K562 (cell line): ENCODE results near the gene ACAA2. TPM values are rescaled to one million over a fixed set of nuclear protein-coding genes. Genes with fewer than 3 reads are reported as not detected.

Source experiments
- BRCA1 ChIP-seq, 2 experiments: fragments of 450-650 bp in 1 of 2; sonication (generic) in 1 of 2; formaldehyde crosslinking in 1 of 2; IDR thresholded peaks; 2 replicates each; pipeline versions ENCODE4 v1.5.0 to v1.6.1; 2017 to 2020; ENCODE audit warnings: mild to moderate bottlenecking in 1 of 2, missing genetic modification reagents in 1 of 2
- FOSL1 ChIP-seq: fragments of 200-800 bp; sonication (Bioruptor generic); conservative IDR thresholded peaks from 2 replicates; pipeline ENCODE4 v1.6.1; 2016; ENCODE audit warnings: missing genetic modification characterization, missing compliant biosample characterization
- JUND ChIP-seq, 2 experiments: IDR thresholded peaks; 2 replicates in 1 of 2; 3 replicates in 1 of 2; pipeline ENCODE4 v1.6.1; 2011; ENCODE audit warnings: borderline replicate concordance in 2 of 2, low read depth in 2 of 2, low read length in 2 of 2, improper control_type of control experiment in 1 of 2, missing biosample characterization in 1 of 2, missing genetic modification characterization in 1 of 2, missing genetic modification reagents in 1 of 2
- KLF1 ChIP-seq: fragments of 450-650 bp; IDR thresholded peaks from 2 replicates; pipeline ENCODE4 v1.6.1; 2016; ENCODE audit warnings: missing genetic modification characterization, missing compliant biosample characterization
- NCOR1 ChIP-seq: fragments of 450-650 bp; IDR thresholded peaks from 2 replicates; pipeline ENCODE4 v1.6.1; 2016; ENCODE audit warnings: mild to moderate bottlenecking, moderate library complexity
- POLR2B ChIP-seq: fragments of 450-650 bp; IDR thresholded peaks from 2 replicates; pipeline ENCODE4 v1.6.1; 2018; ENCODE audit warnings: low read depth; ENCODE audit not compliant: partially characterized antibody
- TRIM24 ChIP-seq, 2 experiments: fragments of 450-650 bp; IDR thresholded peaks; 2 replicates each; pipeline ENCODE4 v1.6.1; 2016
- ZBTB17 ChIP-seq: fragments of 450-650 bp; formaldehyde crosslinking; IDR thresholded peaks from 2 replicates; pipeline ENCODE4 v1.4.0; 2020; ENCODE audit warnings: mild to moderate bottlenecking
- ZFX ChIP-seq: sonication (generic); formaldehyde crosslinking; IDR thresholded peaks from 2 replicates; pipeline ENCODE4 v1.8.0; 2022; ENCODE audit warnings: mild to moderate bottlenecking, missing genetic modification reagents, moderate library complexity
- polyA plus RNA-seq, 8 experiments: library from polyadenylated mRNA; depleted of rRNA in 4 of 8; stranded (reverse) in 5 of 8; unstranded in 3 of 8; fragments of >200 nt; fragmentation: Nextera tagmentation in 2 of 8; fragmentation: Illumina TruSeq in 1 of 8; extraction: Ambion mirVana in 2 of 8; extraction: Trizol in 1 of 8; gene quantifications; 2 replicates each; pipeline versions ENCODE4 v1.2.1 to v1.2.3, GENCODE V29; 2011 to 2014; ENCODE audit warnings: inconsistent platforms in 1 of 8, missing spikeins in 1 of 8
- total RNA-seq, 7 experiments: library from RNA; depleted of rRNA in 6 of 7; stranded (reverse); fragments of >200 nt in 6 of 7; fragmentation: Illumina TruSeq in 2 of 7; extraction: Trizol in 2 of 7; gene quantifications; 2 replicates each; pipeline versions ENCODE4 v1.2.1 to v1.2.3, GENCODE V29; 2011 to 2021; ENCODE audit warnings: low replicate concordance in 1 of 7
- TF ChIP-seq, protein P1 (sequence below): sonication (generic); formaldehyde crosslinking; IDR thresholded peaks from 2 replicates; pipeline ENCODE4 v1.4.0; 2020; ENCODE audit warnings: mild to moderate bottlenecking, missing genetic modification reagents
- TF ChIP-seq, protein P2 (sequence below): sonication (generic); formaldehyde crosslinking; IDR thresholded peaks from 2 replicates; pipeline ENCODE4 v1.8.1; 2023; ENCODE audit warnings: mild to moderate bottlenecking, missing genetic modification reagents
- TF ChIP-seq, protein P3 (sequence below), 2 experiments: fragments of 450-650 bp in 1 of 2; sonication (generic) in 1 of 2; formaldehyde crosslinking in 1 of 2; IDR thresholded peaks; 2 replicates each; pipeline versions ENCODE4 v1.7.1 to v1.9.0; 2016 to 2022; ENCODE audit warnings: inconsistent platforms in 1 of 2, mild to moderate bottlenecking in 1 of 2, missing genetic modification reagents in 1 of 2

ACAA2 gene
- total and polyA plus RNA-seq, 9 of the 15 experiments (the other 6 are each of a cell fraction or from before 2014, with no cell fraction given): 13.2 to 31.5 (median 21.7) TPM

DNA sequence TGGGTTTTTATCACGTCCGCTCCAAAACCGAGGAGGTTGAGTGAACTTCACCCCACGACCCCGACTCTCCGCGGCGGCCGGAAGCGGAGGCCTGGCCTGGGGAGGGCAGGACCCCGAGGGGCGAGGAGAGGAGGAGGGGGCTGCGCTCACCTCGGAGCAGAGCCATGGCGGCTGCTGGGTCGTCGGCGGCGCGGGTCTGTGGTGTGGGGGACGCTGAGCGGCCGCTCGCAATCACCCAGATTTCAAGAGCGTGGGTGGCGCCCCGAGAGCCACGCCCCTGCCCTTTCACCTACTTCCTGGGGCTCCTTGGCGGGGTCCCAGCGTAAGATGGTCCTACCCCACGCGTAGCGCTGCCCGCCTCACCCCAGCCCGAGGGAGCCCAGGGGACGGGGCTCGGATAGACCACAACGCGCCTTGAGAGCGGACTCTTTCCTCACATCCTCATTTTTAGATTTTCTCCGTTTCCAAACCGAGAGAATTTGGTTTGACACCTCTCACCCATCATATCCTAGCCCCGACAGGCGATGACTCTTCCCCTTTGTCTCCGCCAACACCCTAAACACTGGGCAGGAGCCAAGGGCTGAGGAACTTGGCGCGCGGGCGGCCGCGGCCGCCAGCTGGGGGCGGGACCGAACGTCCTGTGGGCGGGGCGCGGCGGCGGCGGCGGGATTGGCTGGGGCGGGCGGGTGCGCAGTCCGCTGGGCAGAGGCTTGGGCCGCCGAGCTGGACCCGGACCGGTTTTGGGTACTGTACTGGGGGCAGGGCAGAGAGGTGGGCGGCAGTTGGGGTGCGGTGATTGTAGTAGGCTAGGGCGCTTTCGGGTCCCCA, at the start of gene ACAA2 (continued):
- TF ChIP-seq, protein P1, sequence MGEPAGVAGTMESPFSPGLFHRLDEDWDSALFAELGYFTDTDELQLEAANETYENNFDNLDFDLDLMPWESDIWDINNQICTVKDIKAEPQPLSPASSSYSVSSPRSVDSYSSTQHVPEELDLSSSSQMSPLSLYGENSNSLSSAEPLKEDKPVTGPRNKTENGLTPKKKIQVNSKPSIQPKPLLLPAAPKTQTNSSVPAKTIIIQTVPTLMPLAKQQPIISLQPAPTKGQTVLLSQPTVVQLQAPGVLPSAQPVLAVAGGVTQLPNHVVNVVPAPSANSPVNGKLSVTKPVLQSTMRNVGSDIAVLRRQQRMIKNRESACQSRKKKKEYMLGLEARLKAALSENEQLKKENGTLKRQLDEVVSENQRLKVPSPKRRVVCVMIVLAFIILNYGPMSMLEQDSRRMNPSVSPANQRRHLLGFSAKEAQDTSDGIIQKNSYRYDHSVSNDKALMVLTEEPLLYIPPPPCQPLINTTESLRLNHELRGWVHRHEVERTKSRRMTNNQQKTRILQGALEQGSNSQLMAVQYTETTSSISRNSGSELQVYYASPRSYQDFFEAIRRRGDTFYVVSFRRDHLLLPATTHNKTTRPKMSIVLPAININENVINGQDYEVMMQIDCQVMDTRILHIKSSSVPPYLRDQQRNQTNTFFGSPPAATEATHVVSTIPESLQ: 0 out of 2 replicates have a peak, but pooled peaks have one; percentile 27
- TF ChIP-seq TRIM24 (IDR thresholded peaks at IDR 0.05) (no peak), NCOR1 (peak; percentile 62; the same call in 1 of the 2 replicates), JUND (IDR thresholded peaks at IDR 0.05; ENCODE audit: borderline replicate concordance, low read depth, low read length) (peak; percentile 26; the same call in 1 of the 2 replicates), JUND (tag; IDR thresholded peaks at IDR 0.05; ENCODE audit: borderline replicate concordance, low read depth, low read length) (no peak), POLR2B (peak; percentile 56), FOSL1 (tag) (peak; percentile 35; the same call in 1 of the 2 replicates), ZBTB17 (CRISPR knock-in tag) (no peak), KLF1 (no peak), BRCA1 (IDR thresholded peaks at IDR 0.05) (no peak), BRCA1 (CRISPR knock-in tag; IDR thresholded peaks at IDR 0.05) (no peak), ZFX (CRISPR knock-in tag) (peak; percentile 59)
- TF ChIP-seq, protein P2, sequence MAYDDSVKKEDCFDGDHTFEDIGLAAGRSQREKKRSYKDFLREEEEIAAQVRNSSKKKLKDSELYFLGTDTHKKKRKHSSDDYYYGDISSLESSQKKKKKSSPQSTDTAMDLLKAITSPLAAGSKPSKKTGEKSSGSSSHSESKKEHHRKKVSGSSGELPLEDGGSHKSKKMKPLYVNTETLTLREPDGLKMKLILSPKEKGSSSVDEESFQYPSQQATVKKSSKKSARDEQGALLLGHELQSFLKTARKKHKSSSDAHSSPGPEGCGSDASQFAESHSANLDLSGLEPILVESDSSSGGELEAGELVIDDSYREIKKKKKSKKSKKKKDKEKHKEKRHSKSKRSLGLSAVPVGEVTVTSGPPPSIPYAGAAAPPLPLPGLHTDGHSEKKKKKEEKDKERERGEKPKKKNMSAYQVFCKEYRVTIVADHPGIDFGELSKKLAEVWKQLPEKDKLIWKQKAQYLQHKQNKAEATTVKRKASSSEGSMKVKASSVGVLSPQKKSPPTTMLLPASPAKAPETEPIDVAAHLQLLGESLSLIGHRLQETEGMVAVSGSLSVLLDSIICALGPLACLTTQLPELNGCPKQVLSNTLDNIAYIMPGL (CRISPR knock-in tag): no peak
- TF ChIP-seq, protein P3, sequence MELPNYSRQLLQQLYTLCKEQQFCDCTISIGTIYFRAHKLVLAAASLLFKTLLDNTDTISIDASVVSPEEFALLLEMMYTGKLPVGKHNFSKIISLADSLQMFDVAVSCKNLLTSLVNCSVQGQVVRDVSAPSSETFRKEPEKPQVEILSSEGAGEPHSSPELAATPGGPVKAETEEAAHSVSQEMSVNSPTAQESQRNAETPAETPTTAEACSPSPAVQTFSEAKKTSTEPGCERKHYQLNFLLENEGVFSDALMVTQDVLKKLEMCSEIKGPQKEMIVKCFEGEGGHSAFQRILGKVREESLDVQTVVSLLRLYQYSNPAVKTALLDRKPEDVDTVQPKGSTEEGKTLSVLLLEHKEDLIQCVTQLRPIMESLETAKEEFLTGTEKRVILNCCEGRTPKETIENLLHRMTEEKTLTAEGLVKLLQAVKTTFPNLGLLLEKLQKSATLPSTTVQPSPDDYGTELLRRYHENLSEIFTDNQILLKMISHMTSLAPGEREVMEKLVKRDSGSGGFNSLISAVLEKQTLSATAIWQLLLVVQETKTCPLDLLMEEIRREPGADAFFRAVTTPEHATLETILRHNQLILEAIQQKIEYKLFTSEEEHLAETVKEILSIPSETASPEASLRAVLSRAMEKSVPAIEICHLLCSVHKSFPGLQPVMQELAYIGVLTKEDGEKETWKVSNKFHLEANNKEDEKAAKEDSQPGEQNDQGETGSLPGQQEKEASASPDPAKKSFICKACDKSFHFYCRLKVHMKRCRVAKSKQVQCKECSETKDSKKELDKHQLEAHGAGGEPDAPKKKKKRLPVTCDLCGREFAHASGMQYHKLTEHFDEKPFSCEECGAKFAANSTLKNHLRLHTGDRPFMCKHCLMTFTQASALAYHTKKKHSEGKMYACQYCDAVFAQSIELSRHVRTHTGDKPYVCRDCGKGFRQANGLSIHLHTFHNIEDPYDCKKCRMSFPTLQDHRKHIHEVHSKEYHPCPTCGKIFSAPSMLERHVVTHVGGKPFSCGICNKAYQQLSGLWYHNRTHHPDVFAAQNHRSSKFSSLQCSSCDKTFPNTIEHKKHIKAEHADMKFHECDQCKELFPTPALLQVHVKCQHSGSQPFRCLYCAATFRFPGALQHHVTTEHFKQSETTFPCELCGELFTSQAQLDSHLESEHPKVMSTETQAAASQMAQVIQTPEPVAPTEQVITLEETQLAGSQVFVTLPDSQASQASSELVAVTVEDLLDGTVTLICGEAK (IDR thresholded peaks at IDR 0.05): 0 out of 2 replicates have a peak, but pooled peaks have one; percentile 14
- TF ChIP-seq, protein P3 (CRISPR knock-in tag; IDR thresholded peaks at IDR 0.05): no peak
